B cell (primary cell): ENCODE data around the gene CCDC13. TPM values are rescaled to one million over a fixed set of nuclear protein-coding genes. Genes with fewer than 3 reads are reported as not detected.

ENCODE experiments used
- ATAC-seq: fragments of 200-7000 bp; cut with Tn5 transposase; one replicate; pipeline ENCODE4 v1.10.0; 2021; ENCODE audit warnings: low read depth, mild to moderate bottlenecking, moderate number of reproducible peaks, moderate library complexity
- CTCF ChIA-PET: fragments of 350-600 bp; sonication (Branson Sonifier 250); formaldehyde crosslinking; loops from one replicate; lab custom pipeline; 2021; ENCODE audit warnings: antibody characterized with exemption, inconsistent platforms; lab: Charles Lee
- POLR2A ChIA-PET: fragments of 350-600 bp; sonication (Branson Sonifier 250); formaldehyde crosslinking; loops from one replicate; lab custom pipeline; 2021; ENCODE audit warnings: antibody characterized with exemption; lab: Charles Lee
- DNase-seq: peaks from one replicate; pipeline ENCODE4 v3.0.0; 2013
- H2AFZ ChIP-seq: 2 replicates; pipeline ENCODE4 v1.6.1; 2012; ENCODE audit warnings: mild to moderate bottlenecking, low read depth, low read length; ENCODE audit not compliant: insufficient read depth, poor library complexity, severe bottlenecking
- H3K27ac ChIP-seq, 2 donors: 1 replicate in 1 of 2; 2 replicates in 1 of 2; pipeline ENCODE4 v1.5.1; 2012 to 2013; ENCODE audit warnings: low read length in 2 of 2, mild to moderate bottlenecking in 2 of 2, moderate library complexity in 1 of 2
- H3K27me3 ChIP-seq, 4 experiments: fragments of 200-600 bp in 1 of 4; sonication (generic) in 1 of 4; replicated peaks in 1 of 4; 1 replicate in 2 of 4; 2 replicates in 2 of 4; pipeline versions ENCODE4 v1.6.1 to v1.7.0; 2013 to 2016; ENCODE audit warnings: low read length in 3 of 4, mild to moderate bottlenecking in 2 of 4, mixed read lengths in 1 of 4, moderate library complexity in 1 of 4; ENCODE audit not compliant: insufficient read depth in 4 of 4, control insufficient read depth in 3 of 4; ENCODE audit errors: control extremely low read depth in 1 of 4
- H3K36me3 ChIP-seq, 2 experiments: replicated peaks in 1 of 2; 1 replicate in 1 of 2; 2 replicates in 1 of 2; pipeline versions ENCODE4 v1.6.1 to v1.7.1; 2013; ENCODE audit warnings: low read length in 1 of 2; ENCODE audit not compliant: insufficient read depth in 2 of 2, control insufficient read depth in 1 of 2; ENCODE audit errors: control extremely low read depth in 1 of 2, extremely low read depth in 1 of 2
- H3K4me1 ChIP-seq, 2 donors: fragments of 200-600 bp in 1 of 2; sonication (generic) in 1 of 2; 1 replicate in 1 of 2; 2 replicates in 1 of 2; pipeline versions ENCODE4 v1.5.1 to v1.6.1; 2013 to 2017; ENCODE audit warnings: low read length in 2 of 2; ENCODE audit not compliant: control insufficient read depth in 2 of 2, insufficient read depth in 2 of 2
- H3K4me2 ChIP-seq: replicated peaks from 2 replicates; pipeline ENCODE3; 2012; ENCODE audit warnings: mild to moderate bottlenecking, low read depth, low read length; ENCODE audit not compliant: poor library complexity, severe bottlenecking
- H3K4me3 ChIP-seq, 5 experiments: fragments of 200-600 bp in 1 of 5; sonication (generic) in 1 of 5; 1 replicate in 3 of 5; 2 replicates in 2 of 5; pipeline versions ENCODE4 v1.5.1 to v1.7.0; 2011 to 2016; ENCODE audit warnings: low read length in 4 of 5, mild to moderate bottlenecking in 4 of 5, low read depth in 2 of 5, control low read depth in 1 of 5, moderate library complexity in 1 of 5; ENCODE audit not compliant: insufficient read depth in 1 of 5; ENCODE audit errors: control extremely low read depth in 1 of 5, extremely low read depth in 1 of 5
- H3K79me2 ChIP-seq: fragments of 200-600 bp; sonication (generic); one replicate; pipeline ENCODE4 v1.6.0; 2016; ENCODE audit warnings: low read length; ENCODE audit not compliant: control insufficient read depth, insufficient read depth
- H3K9ac ChIP-seq: fragments of 200-600 bp; sonication (generic); 2 replicates; pipeline ENCODE4 v1.6.1; 2017; ENCODE audit warnings: mild to moderate bottlenecking, low read length, moderate library complexity
- H3K9me3 ChIP-seq, 3 donors: one replicate each; pipeline versions ENCODE4 v1.6.1 to v1.7.1; 2013; ENCODE audit warnings: low read length in 2 of 3; ENCODE audit not compliant: control insufficient read depth in 2 of 3, insufficient read depth in 1 of 3; ENCODE audit errors: control extremely low read depth in 1 of 3
- H4K20me1 ChIP-seq: 2 replicates; pipeline ENCODE4 v1.6.0; 2012; ENCODE audit warnings: mild to moderate bottlenecking, low read length; ENCODE audit not compliant: insufficient read depth, control insufficient read depth, poor library complexity, severe bottlenecking
- H3K27ac Mint-ChIP-seq: one replicate; pipeline ENCODE4 v1.8.0; 2021; ENCODE audit warnings: mixed read lengths
- H3K27me3 Mint-ChIP-seq: one replicate; pipeline ENCODE4 v1.8.0; 2021; ENCODE audit warnings: mixed read lengths
- H3K4me1 Mint-ChIP-seq: one replicate; pipeline ENCODE4 v1.8.0; 2021; ENCODE audit warnings: mixed read lengths
- H3K4me3 Mint-ChIP-seq: one replicate; pipeline ENCODE4 v1.8.0; 2021; ENCODE audit warnings: mixed read lengths
- H3K9me3 Mint-ChIP-seq: one replicate; pipeline ENCODE4 v1.8.0; 2022; ENCODE audit warnings: mixed read lengths; ENCODE audit not compliant: insufficient read depth
- CTCF ChIP-seq: fragments of 200-600 bp; IDR thresholded peaks from one replicate; pipeline ENCODE4 v1.8.0; 2022; ENCODE audit warnings: antibody characterized with exemption, mild to moderate bottlenecking
- EZH2 ChIP-seq: IDR thresholded peaks from 2 replicates; pipeline ENCODE4 v1.6.1; 2012; ENCODE audit warnings: borderline replicate concordance, low read depth, mild to moderate bottlenecking, moderate library complexity, low read length; ENCODE audit not compliant: insufficient read depth, poor library complexity, severe bottlenecking
- WGBS: methylation state at CpG from one replicate; pipeline ENCODE4 v1.1.5; 2013; ENCODE audit warnings: missing lambda C conversion rate; ENCODE audit not compliant: insufficient coverage; 5-methylcytosine and 5-hydroxymethylcytosine counted together
- intact Hi-C: fragments of 100-400 bp; cut with micrococcal nuclease; formaldehyde crosslinking; loops from one replicate; pipeline ENCODE4 v1.10.0; 2022
- polyA plus RNA-seq: library from polyadenylated mRNA; depleted of rRNA; stranded (reverse); fragments of >200 nt; gene quantifications from 2 replicates; pipeline ENCODE4 v1.2.3, GENCODE V29; 2012
- total RNA-seq, 2 donors: library from RNA; stranded (reverse); fragments of 120-200 nt in 1 of 2; gene quantifications; 1 replicate in 1 of 2; 2 replicates in 1 of 2; pipeline versions ENCODE4 v1.2.3 to v1.2.4, GENCODE V29; 2013 to 2022

The CCDC13 gene
- total and polyA plus RNA-seq, 2 donors (not counting 1 experiment from before 2014, with no cell fraction given), result 1.5 to 1.9 TPM

GRCh38 chr3:42728056-42728455, 45.0 kb downstream of the CCDC13 start:
- Histone ChIP-seq H4K20me1 (no peaks in the 10 kb centered on the region), H3K4me3 (no peak overlapping the region), H3K79me2 (no peaks in the 10 kb centered on the region), H3K9ac (no peak overlapping the region), H3K4me1 (no peaks in the 10 kb centered on the region), H3K36me3 (no peaks in the 10 kb centered on the region), H3K27me3 (no peaks in the 10 kb centered on the region), H3K4me2 (no peak overlapping the region), H2AFZ (no peak overlapping the region), H3K9me3 (no peaks in the 10 kb centered on the region), H3K27ac (no peak overlapping the region)
- ChIA-PET CTCF (no interaction called here), POLR2A (no interaction called here)
- Mint-ChIP-seq H3K4me3 (no peak overlapping the region), H3K4me1 (no peaks in the 10 kb centered on the region), H3K27ac (no peak overlapping the region), H3K27me3 (peaks cover 11% of the 10 kb centered on the region), H3K9me3 (no peaks in the 10 kb centered on the region)
- ATAC-seq (no peak), DNase-seq (no peak)
- TF ChIP-seq EZH2 (no peak), CTCF (no peak)
- intact Hi-C loops, result no loop called here
- WGBS, result 94% methylated on average over 2 of the region's 3 CpGs

- Mint-ChIP-seq H3K27ac (no peak overlapping the region), H3K9me3 (no peaks in the 10 kb centered on the region), H3K4me3 (no peak overlapping the region), H3K27me3 (peaks cover 20% of the 10 kb centered on the region), H3K4me1 (no peaks in the 10 kb centered on the region)
- ChIA-PET POLR2A (no interaction called here), CTCF (no interaction called here)
- H3K27ac ChIP-seq, result no peak overlapping the region
- no peak overlapping the region for H3K9ac ChIP-seq
- no peaks in the 10 kb centered on the region for H3K79me2 ChIP-seq
- H4K20me1 ChIP-seq, result no peaks in the 10 kb centered on the region
- H3K36me3 ChIP-seq, result no peaks in the 10 kb centered on the region
- no peak overlapping the region for H3K4me2 ChIP-seq
- no peak overlapping the region for H2AFZ ChIP-seq
- H3K27me3 ChIP-seq, result no peaks in the 10 kb centered on the region
- no peak for DNase-seq
- no peak for TF ChIP-seq EZH2
- no peak for TF ChIP-seq CTCF
- WGBS, result no CpG with 5 or more reads among the region's 2 CpGs
- no peak for ATAC-seq
- H3K9me3 ChIP-seq, result no peaks in the 10 kb centered on the region
- no peaks in the 10 kb centered on the region for H3K4me1 ChIP-seq
- no peak overlapping the region for H3K4me3 ChIP-seq
- intact Hi-C loops, result no loop called here
Measured at GRCh38 chr3:42725454-42725853, 47.6 kb downstream of the CCDC13 start.
